Stimulated activated CD8-positive, alpha-beta memory T cell treated with anti-CD3 and anti-CD28 coated beads, Interleukin-12 subunit alpha, Interleukin-12 subunit beta, amount 100 ng/mL, for 1 hour (primary cell): ENCODE data around the gene ZNF768.
"Not testable (repeated sequence)": the region's sequence is repeated elsewhere in the genome, so short reads cannot be mapped to it uniquely, and the experiment has no call there.

Source experiments
- DNase-seq: peaks from one replicate; pipeline ENCODE4 v3.0.0-alpha.2; 2020; ENCODE audit warnings: low read depth

The ZNF768 gene

DNA sequence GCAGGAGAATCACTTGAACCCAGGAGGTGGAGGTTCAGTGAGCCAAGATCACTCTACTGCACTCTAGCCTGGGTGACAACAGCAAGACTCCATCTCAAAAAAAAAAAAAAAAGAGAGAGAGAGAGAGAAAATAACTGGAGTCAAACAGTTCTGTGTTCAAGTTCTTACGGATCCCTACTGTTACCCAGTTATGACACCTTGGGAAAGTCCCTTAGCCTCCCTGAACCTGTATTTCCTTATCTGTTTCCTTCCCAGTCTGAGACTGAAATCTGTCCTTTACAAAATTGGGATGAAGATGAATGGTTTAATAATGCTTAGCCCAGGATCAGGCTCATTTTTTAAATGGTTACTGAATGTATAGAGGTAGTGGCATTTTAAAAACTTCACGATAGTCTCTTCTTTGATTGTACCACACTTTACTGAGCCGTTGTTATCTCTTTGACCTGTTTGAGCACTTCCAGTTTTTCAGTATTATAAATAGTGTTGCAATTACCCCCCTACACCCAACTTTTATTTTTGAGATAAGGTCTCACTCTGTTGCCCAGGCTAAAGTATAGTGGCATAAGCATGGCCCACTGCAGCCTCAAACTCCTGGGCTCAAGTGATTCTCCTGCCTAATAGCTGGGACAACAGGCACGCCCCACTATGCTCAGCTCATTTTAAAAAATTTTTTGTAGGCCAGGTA is 17.1 kb downstream of the ZNF768 start:
- no peak for DNase-seq

DNA sequence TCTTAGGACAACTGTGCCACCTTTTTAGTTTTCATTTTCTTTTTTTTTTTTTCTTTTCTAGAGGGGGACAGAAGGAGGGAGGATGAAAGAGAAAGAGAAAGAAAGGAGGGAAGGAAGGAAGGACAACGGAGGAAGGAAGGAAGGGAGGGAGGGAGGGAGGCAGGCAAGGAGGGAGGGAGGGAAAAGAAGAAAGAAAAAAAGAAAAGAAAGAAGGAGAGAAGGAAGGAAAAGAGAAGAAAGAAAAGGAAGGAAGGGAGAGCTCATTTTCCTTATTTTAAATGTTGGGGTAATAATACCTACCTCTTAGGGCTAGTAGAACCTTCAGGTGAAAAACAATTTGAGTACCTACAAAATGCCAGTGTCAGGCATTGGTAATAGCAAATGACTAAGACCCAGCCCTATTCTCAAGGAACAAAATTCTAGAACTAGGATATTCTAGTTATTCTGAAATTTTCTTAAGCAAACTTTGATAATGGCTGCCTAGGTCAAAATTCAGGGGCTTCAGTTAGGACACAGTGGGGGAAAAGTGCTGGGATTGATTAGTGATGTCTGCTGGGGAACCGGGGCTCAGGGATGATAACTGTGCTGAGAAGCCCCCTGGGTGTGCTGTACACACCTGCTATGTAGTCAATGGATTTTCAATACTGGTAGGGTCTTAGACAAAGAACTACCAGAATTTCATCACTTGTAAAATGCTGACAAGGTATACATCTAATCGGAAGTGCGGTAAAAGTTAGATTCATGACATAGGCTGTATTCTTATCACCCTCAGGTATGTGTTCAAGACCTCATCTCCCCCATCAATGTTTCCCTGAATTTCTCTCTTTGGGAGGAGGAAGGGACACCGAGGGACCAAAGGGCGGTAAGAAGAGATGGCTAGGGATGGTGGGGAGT is 22.7 kb downstream of the ZNF768 start:
- DNase-seq: no peak

DNA sequence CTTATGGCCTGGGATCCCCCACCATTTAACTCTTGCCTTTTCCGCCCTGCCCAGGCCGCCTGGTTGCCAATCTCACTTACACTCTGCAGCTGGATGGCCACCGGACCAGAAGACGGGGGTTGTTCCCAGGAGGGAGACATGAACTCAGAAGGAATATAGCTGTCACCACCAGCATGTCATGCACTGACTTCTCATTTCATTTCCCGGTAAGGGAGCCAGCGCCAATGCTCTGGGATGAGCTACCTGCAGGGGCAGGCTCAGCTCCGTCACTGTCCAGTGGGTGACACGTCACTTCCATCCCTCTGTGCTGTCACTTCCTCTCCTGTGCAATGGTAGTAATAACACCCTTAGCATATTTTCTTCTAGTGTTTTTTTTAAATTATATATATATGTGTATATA is 27.1 kb downstream of the ZNF768 start:
- no peak for DNase-seq

DNA sequence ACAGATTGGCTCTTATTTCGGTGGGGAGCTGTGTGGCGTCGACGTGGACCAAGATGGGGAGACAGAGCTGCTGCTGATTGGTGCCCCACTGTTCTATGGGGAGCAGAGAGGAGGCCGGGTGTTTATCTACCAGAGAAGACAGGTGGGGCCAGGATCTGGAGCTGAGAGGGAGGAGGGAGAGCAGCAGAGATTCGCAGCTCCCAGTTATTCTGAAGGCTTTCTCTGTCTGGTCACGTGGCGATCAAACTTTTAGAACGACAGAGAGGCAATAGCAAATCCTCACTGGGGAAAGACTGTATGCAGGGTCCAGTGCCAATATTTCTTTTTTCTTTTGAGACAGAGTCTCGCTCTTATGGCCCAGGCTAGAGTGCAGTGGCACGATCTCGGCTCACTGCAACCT is 31.7 kb downstream of the ZNF768 start:
- no peak for DNase-seq

- no peak for DNase-seq
These were observed 32.4 kb downstream of the ZNF768 start for GRCh38 chr16:30493941-30494488.

GRCh38 chr16:30491744-30492308 is 34.5 kb downstream of the ZNF768 start:
- DNase-seq: peak; percentile 15

DNA sequence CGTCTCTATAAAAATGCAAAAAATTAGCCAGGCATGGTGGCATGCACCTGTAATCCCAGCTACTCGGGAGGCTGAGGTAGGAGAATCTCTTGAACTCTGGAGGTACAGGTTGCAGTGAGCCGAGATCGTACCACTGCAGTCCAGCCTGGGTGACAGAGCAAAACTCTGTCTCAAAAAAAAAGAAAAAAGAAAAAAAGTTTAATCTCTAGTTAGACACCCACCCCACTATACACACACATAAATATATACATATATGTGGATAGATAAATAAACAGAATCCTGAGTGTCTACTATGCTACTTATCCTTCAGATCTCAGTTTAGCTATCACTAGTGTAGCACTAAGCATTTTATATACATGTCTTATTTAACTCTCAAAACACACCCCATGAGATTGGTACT is 35.1 kb downstream of the ZNF768 start:
- DNase-seq: no peak

DNA sequence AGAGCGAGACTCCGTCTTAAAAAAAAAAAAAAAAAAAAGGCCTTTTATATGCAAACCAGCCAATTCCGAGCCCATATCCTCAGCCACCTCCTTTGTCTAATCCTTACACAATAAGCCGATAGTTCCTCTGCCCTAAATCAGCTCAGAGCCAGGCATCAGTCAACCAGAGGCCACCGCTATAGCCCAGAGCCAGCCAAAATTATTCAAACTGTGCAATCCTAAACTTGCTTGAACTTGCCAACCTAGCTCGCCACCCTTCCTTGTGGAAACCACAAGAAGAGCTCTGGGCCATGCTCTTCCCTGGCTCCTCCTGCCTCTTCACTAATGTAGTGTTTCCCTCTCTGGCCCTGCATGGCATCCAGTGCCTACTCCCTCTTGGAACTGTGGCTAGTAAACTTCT is 36.2 kb downstream of the ZNF768 start:
- no peak for DNase-seq

DNA sequence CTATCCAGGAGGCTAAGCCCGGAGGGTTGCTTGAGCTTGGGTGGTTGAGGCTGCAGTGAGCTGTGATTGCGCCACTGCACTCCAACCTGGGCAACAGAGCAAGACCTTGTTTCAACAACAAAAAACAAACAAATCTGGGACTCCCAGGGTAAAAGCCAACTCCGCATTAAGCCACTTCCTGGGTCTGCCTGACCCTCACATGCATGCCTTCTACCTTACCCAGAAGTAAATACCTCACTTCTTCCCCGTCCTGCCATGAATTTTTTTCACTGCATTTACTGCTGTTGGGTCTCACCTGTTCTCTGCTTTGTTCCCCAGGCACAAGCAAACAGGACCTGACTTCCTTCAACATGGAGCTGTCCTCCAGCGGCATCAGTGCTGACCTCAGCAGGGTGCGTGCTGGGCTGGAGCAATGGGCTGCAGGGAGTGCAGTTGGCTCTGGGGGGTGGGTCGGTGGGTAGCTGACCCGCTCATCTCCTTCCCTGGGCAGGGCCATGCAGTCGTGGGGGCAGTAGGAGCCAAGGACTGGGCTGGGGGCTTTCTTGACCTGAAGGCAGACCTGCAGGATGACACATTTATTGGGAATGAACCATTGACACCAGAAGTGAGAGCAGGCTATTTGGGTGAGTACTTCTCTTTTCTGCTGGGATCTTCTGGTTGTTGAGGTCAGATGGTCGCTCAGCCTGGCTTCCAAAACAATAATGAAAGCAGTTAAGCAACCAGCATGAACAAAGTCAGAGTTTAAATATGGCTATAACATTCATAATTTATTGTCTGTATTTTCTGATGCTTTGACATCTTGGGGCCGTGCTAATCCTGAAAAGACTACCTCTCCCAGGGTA is 37.4 kb downstream of the ZNF768 start:
- no peak for DNase-seq

DNA sequence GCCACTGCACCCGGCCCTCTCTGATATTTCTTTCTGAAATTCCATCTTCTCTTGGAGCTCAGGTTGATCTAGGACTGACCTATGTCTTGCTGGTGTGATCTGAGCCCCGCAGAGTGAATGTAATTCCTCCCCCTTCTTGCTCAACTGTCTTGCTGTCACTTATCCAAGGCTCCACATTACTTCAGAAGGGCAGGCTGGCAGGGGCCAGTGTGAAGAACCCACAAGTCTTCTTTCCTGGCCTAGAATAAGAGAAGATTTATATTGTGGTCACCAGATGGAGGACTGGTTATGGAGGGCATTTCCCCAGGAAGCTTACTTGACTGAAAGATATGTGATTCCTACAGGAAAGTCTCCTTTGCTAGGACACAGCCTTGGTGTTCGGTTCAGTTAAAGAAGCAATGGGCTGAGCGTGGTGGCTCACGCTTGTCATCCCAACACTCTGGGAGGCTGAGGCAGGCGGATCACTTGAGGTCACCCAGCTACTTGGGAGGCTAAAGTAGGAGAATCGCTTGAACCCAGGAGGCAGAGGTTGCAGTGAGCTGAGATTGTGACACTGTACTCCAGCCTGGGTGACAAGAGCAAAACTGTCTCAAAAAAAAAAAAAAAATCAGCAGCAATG is 40.4 kb downstream of the ZNF768 start:
- DNase-seq: no peak

GRCh38 chr16:30484887-30485286 is 41.5 kb downstream of the ZNF768 start:
- no peak for DNase-seq

DNA sequence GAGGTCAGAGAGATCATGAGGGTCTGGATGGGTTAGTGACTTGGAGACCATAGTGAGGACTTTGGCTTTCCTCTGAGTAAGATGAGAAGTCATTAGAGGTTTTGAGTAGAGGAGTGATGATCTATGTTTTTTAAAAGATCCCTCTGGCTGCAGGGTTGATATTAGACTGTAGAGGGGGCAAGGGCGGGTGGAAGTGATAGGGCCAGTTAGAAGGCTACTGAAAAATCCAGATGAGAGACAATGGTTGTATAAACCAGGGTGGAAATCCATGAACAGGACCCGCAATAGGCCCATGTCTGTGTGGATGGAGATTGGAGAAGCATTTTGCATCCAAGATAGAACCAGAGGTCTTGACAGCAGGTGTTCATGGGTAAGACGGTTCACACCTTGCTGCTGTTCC is 44.0 kb downstream of the ZNF768 start:
- no peak for DNase-seq

DNA sequence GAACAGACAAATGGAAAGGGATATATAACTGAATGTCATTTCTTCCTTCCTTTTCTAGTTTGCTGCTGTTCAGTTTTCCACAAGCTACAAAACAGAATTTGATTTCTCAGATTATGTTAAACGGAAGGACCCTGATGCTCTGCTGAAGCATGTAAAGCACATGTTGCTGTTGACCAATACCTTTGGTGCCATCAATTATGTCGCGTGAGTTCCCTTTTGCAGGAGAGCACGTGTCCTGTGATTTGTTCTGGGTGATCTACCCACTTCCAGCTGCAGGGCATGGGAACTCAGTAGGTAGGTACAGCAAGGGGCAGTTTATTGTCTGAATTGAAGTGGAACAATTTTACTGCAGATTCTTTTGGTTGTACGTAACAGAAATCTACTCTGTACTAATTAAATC is 45.0 kb downstream of the ZNF768 start:
- DNase-seq: no peak

- DNase-seq: no peak
These were observed 47.4 kb downstream of the ZNF768 start for GRCh38 chr16:30478766-30479478.

DNA sequence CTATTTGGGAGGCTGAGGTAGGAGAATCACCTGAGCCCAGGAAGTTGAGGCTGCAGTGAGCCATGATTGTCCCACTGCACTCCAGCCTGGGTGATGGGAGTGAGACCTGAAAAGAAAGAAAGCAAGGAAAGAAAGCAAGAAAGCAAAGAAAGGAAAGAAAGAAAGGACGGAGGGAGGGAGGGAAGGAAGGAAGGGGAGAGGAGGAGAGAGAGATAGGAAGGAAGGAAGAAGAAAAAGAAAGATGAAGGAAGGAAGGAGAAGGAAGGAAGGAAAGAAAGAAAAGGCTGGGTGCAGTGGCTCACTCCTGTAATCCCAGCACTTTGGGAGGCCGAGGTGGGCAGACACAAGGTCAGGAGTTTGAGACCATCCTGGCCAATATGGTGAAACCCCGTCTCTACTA is 48.6 kb downstream of the ZNF768 start:
- DNase-seq: not testable (repeated sequence)

DNA sequence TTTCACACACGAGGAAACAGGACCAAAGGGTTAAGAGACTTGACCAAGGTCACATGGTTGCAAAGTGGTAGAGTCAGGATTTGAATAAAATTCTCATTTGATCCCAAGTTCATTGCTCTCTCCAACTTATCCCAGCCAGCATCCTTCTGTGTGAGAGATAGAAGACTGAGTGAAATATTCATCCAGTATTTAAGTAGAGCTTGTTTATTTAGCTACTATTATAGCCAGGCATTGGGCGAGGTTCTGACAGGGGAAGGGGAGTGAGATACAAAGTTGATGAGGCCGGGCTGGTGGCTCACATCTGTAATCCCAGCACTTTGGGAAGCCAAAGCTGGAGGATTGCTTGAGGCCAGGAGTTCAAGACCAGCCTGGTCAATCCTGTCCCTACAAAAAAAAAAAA is 49.4 kb downstream of the ZNF768 start:
- DNase-seq: no peak

DNA sequence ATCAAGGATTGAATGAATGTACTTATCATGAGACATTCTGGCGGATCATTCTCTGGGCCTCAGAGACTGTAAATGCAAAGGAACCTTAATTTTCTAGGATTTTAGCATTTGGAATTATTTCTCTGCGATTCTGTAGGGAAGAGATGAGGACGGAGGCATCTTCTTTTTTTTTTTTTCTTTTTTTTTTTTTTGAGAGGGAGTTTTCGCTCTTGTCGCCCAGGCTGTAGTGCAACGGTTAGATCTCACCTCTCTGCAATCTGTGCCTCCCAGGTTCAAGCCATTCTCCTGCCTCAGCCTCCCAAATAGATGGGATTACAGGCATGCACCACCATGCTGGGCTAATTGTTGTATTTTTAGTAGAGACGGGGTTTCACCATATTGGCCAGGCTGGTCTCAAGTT is 51.7 kb downstream of the ZNF768 start:
- DNase-seq: no peak

- DNase-seq: no peak
These were observed 52.3 kb downstream of the ZNF768 start for GRCh38 chr16:30474074-30474452.
